ENCODE results near the gene CEP112. TPM values are rescaled to one million over a fixed set of nuclear protein-coding genes. Genes with fewer than 3 reads are reported as not detected.

CEP112 gene
- total and polyA plus RNA-seq, 2 of the 4 experiments (the other 2 are of a cell fraction), result 2.5 to 5.6 TPM

GRCh38 chr17:66073384-66073783, 118.5 kb downstream of the CEP112 start:
- Histone ChIP-seq H4K91ac (ENCODE audit: insufficient read depth, low read depth, low read length) (no peak overlapping the region), H3K23ac (ENCODE audit: low read depth, low read length) (no peak overlapping the region), H3K56ac (ENCODE audit: extremely low read depth, insufficient read depth, low read length) (no peak overlapping the region), H3K27me3 (ENCODE audit: control insufficient read depth, insufficient read depth, low read length) (no peaks in the 10 kb centered on the region), H2AFZ (replicated peaks; ENCODE audit: low read length, poor library complexity) (no peak overlapping the region), H3K9me1 (ENCODE audit: insufficient read depth, low read length) (no peaks in the 10 kb centered on the region), H2AK9ac (replicated peaks; ENCODE audit: low read depth, low read length, poor library complexity) (no peak overlapping the region), H3K27ac (ENCODE audit: insufficient read depth, low read length) (no peak overlapping the region), H4K20me1 (ENCODE audit: insufficient read depth, low read length) (no peaks in the 10 kb centered on the region), H2BK15ac (ENCODE audit: low read depth, low read length) (no peak overlapping the region), H2BK120ac (ENCODE audit: low read depth, low read length) (no peak overlapping the region), H3K18ac (ENCODE audit: low read depth, low read length) (no peak overlapping the region), H2AK5ac (ENCODE audit: low read depth, low read length) (no peak overlapping the region), H3K36me3 (ENCODE audit: control insufficient read depth, insufficient read depth, low read length) (no peaks in the 10 kb centered on the region), H3K4ac (ENCODE audit: low read depth, low read length) (no peak overlapping the region), H3K4me3 (ENCODE audit: insufficient read depth, low read depth, low read length) (no peak overlapping the region), H3K79me1 (ENCODE audit: low read depth in 1 of 2, low read length in 2 of 2) (no peaks in the 10 kb centered on the region), H4K8ac (ENCODE audit: low read depth in 2 of 2, low read length in 2 of 2) (no peak overlapping the region), H3K14ac (replicated peaks; ENCODE audit: low read depth, low read length) (no peak overlapping the region), H2BK20ac (ENCODE audit: low read depth, low read length) (no peak overlapping the region), H3K4me1 (ENCODE audit: control insufficient read depth, insufficient read depth, low read length) (no peaks in the 10 kb centered on the region), H4K5ac (ENCODE audit: low read depth, low read length) (no peak overlapping the region), H3K9ac (ENCODE audit: low read depth, low read length) (no peak overlapping the region), H2BK5ac (ENCODE audit: low read depth, low read length, poor library complexity, severe bottlenecking) (no peak overlapping the region), H3K4me2 (ENCODE audit: low read depth, low read length) (no peak overlapping the region), H3K9me3 (ENCODE audit: control insufficient read depth, insufficient read depth, low read length) (no peaks in the 10 kb centered on the region)
- CTCF ChIA-PET, result no interaction called here
- POLR2A ChIA-PET (ENCODE audit: unreplicated experiment), result no interaction called here
- DNase-seq, result no peak
- dilution Hi-C loops (cut with HindIII; ENCODE audit: low sequenced_read_pairs, unreplicated experiment) (no loop called here), in situ Hi-C loops (cut with MboI; ENCODE audit: low sequenced_read_pairs) (no loop called here), intact Hi-C loops (cut with micrococcal nuclease) (no loop called here)
- no peak for ATAC-seq (ENCODE audit: low read depth)
- TF ChIP-seq RFX5 (IDR thresholded peaks at IDR 0.05; ENCODE audit: low read depth, low read length) (no peak), FOS (IDR thresholded peaks at IDR 0.05; ENCODE audit: low read depth, low read length) (no peak), RCOR1 (IDR thresholded peaks at IDR 0.05; ENCODE audit: insufficient replicate concordance, low read length) (no peak), RAD21 (IDR thresholded peaks at IDR 0.05; ENCODE audit: low read length) (no peak)
- no TSS peak for BruUV-seq (replicated peaks)

All from IMR-90 (cell line).